SK-N-SH treated with all-trans-retinoic acid at 6 μM for 48 hours (cell line): Measurements from ENCODE around the gene THRB.

Experiments used
- PPARA ChIP-seq: fragments of 250-450 bp; sonication (Bioruptor Pico); IDR thresholded peaks from 2 replicates; pipeline ENCODE4 v1.5.0; 2020; ENCODE audit warnings: mild to moderate bottlenecking, borderline replicate concordance
- TCF4 ChIP-seq: fragments of 250-450 bp; sonication (Bioruptor Pico); IDR thresholded peaks from 2 replicates; pipeline ENCODE4 v1.8.0; 2021; ENCODE audit warnings: mild to moderate bottlenecking, moderate library complexity, borderline replicate concordance
- TOX ChIP-seq: fragments of 250-450 bp; sonication (Bioruptor Pico); IDR thresholded peaks from 2 replicates; pipeline ENCODE4 v1.8.0; 2021; ENCODE audit warnings: mild to moderate bottlenecking, moderate library complexity, borderline replicate concordance
- ZFP30 ChIP-seq: fragments of 450-650 bp; formaldehyde crosslinking; IDR thresholded peaks from 2 replicates; pipeline ENCODE4 v1.5.0; 2022; ENCODE audit warnings: mild to moderate bottlenecking, moderate library complexity

DNA sequence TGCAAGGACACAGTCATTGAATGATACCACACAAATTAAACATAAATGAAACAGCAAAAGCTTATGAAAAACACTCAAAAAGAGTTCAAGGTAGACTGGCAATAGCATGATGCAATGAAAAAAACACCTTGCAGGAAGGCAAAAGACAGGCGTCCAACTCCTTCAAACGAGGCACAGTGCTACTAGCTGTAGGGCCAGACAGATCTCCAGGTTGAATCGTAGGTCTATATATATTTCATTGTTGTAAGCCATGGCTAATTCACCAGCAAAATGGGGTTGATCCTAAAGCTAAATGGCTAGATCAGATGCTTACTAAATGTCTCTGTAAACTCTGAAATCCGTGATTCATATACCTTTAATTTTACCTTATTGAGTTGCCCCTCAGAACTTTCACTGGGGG lies 94.2 kb downstream of the THRB start:
- TF ChIP-seq PPARA (no peak), ZFP30 (CRISPR knock-in tag) (no peak), TOX (CRISPR knock-in tag) (no peak), TCF4 (no peak)
